GOT3 (cell line): ENCODE results near the gene MEF2D.

ENCODE experiments used
- DNase-seq: peaks from one replicate; lab custom pipeline; 2025; ENCODE audit warnings: mixed read lengths; lab: John Stamatoyannopoulos, UW

Gene MEF2D

GRCh38 chr1:156500543-156500792 is at the start of gene MEF2D:
Gene MEF2D (minus strand): TSS chr1:156500775. CDS start chr1:156483292, 17,483 bp downstream.
- DNase-seq: no peak

- DNase-seq: no peak
Measured at GRCh38 chr1:156550346-156550745, 49.8 kb upstream of the MEF2D start.

- DNase-seq: no peak
Measured at GRCh38 chr1:156549831-156550230, 49.3 kb upstream of the MEF2D start.

GRCh38 chr1:156549390-156549789 is 48.8 kb upstream of the MEF2D start:
- DNase-seq: no peak

GRCh38 chr1:156547982-156548381 is 47.4 kb upstream of the MEF2D start:
- DNase-seq: no peak

- DNase-seq: no peak
Measured at GRCh38 chr1:156547434-156547833, 46.9 kb upstream of the MEF2D start.

GRCh38 chr1:156546267-156546666 is 45.7 kb upstream of the MEF2D start:
- no peak for DNase-seq

GRCh38 chr1:156544592-156545102 is 44.1 kb upstream of the MEF2D start:
- no peak for DNase-seq

GRCh38 chr1:156543066-156543465 is 42.5 kb upstream of the MEF2D start:
- DNase-seq: no peak

DNA sequence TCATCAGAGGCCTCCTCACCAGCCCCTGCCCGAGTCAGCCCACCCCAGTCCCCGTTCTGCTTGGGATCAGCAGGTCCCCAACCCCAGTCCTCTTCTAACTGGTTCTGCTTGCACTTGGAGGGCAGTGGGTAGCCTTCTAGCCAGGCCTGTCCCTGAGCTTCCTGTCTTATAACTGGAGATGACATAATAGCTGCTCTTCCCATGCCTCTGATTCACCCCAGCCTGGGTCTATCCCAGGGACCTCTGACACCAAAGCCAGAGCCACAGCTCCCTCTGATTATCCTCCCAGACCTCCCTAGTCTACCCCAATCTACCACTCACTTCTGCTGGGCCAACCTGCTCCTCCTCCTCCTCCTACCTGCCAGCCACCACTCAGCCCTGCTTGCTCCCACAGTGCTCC is 40.4 kb upstream of the MEF2D start:
- DNase-seq: no peak

DNA sequence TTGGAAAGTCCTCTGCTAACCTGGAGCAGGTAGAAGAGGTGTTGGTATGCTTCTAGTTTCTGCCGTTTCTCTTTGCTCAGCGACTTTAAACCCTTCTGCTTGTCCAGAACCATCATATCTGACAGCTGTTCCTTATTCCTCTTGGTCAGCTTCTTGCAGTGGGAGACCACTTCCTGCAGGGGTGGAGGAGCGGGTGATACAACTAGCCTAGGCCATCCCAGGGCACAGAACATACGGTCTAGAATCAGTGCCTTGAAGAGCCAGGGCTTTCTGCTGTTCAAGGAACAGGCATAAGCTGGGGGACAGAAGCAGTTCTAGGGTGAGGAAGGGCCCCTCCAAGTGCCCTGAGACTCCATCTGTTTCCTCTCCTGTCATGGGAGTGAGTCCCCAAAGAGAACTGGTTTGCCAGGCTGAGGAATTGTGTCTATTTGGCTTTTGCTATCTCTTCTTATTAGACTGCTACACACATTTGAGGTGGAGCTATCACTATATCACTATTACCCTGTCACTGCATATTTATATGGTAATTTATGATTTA is 39.3 kb upstream of the MEF2D start:
- DNase-seq: no peak

- DNase-seq: no peak
Measured at GRCh38 chr1:156538711-156539440, 38.3 kb upstream of the MEF2D start.

DNA sequence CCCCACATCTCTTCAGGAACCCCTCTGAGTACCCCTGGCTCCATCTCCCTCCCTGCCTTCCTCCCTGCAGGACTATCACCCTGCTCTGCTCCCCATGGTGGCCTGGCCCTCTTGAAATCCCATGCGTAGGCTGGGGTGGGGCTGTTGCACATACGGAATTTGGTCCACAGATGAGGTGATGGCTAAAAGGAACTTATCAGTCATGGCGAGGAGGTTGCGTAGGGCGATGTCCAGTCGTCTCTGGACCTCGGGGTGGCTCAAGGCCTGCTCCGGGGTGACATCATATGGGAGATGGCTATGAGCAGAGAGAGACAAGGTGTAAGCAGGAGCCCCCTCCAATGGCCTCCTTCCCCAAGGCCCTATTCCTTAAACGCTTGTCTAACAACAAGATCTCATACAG is 36.5 kb upstream of the MEF2D start:
- no peak for DNase-seq

DNA sequence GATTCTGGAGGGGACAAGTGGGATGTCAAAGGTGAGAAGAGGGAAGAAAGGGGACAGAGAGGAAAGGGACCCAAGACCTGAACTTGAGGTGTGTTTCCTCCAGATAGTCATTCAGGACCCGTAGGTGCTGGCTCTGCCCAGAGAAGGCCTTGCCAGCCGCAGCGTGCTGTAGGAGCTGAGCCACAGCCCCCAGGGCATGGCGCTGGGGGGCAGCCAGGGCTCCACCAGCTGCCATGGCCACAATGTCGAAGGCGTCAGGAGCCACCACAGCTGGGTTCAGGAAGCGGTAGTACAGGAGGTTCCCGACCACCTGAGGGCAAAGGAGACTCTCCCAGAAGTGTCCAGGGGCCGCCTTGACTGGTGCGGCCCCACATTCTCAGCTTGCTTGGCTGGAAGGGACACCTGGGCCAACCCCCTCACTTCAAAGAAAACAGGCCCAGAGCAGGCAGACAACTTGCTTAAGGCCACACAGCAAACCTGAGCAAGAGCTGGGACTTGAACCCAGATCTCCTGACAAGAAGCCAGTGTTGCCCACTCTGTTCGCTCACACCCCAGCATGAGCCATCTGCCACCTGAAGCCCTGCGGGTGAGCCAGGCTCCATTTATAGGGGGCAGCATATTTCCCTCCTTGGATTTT is 34.0 kb upstream of the MEF2D start:
- no peak for DNase-seq

GRCh38 chr1:156533568-156534220 is 33.1 kb upstream of the MEF2D start:
- no peak for DNase-seq

DNA sequence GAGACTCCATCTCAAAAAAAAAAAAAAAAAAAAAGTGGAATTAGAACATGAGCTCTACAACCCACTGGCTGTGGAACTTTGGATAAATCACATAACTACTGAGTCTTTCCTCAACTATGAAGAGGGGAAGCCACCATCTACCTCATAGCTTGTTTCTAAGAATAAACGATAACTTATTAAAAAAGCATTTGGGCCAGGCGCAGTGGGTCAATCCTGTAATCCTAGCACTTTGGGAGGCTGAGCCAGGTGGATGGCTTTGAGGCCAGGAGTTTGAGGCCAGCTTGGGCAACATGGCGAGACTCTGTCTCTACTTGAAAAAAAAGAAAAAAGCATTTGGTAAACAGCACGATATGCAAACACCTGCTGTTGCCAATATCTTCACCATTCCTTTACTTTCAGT is 31.8 kb upstream of the MEF2D start:
- no peak for DNase-seq

DNA sequence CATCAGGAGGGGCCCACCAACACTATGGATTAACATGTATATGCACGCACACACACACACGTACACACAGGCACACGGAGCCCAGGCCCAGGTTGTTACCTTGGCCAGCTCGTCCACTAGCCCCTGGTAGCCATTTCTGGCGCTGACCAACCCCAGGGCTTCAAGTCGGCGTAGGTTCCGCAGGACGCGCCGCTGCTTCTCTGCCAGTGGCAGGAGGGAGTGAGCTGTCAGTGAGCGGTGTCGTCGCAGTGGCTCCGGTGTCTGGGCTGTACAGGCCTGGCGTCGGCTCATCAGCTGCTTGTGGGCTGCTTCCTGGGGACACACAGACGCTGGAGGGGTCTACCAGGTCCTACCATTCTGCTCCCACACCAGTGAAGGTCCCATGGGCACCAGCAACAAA is 29.4 kb upstream of the MEF2D start:
- DNase-seq: no peak

- DNase-seq: no peak
Measured at GRCh38 chr1:156528875-156529425, 28.4 kb upstream of the MEF2D start.

- no peak for DNase-seq
Measured at GRCh38 chr1:156528231-156528630, 27.7 kb upstream of the MEF2D start.

GRCh38 chr1:156527584-156527983 is 27.0 kb upstream of the MEF2D start:
- no peak for DNase-seq

GRCh38 chr1:156525856-156526489 is 25.4 kb upstream of the MEF2D start:
- DNase-seq: no peak

DNA sequence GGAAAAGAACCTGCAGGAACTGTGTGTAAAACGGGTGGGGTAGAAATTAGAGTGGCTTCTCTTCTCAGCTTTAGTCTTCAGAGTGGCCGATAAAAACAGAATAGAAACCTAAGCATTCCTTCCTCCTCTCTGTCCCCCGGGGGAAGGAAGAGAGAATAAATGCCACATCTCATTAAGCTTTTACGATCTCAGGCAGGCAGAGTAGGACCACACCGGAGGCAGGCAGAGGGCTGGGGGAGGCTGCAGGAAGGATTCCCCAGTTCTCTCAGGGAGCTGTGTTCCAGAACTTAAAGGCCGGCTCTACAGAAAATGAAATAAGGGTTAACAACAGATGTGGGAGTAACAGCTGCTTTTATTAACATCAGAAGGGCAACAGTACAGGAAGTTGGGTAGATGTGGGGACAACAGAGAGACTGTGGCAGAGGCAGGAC is 24.5 kb upstream of the MEF2D start:
- DNase-seq: no peak
